Measurements from ENCODE around the gene TAF11L12. TPM values are rescaled to one million over a fixed set of nuclear protein-coding genes. Genes with fewer than 3 reads are reported as not detected.

TAF11L12 gene
- total RNA-seq, 1 donor from 2014 or later = not detected

- no peaks in the 10 kb centered on the region for H3K4me1 Mint-ChIP-seq (ENCODE audit: low read depth)
- H3K9me3 Mint-ChIP-seq (ENCODE audit: low read depth) = peaks cover 3% of the 10 kb centered on the region
- H3K27ac Mint-ChIP-seq = no peak overlapping the region
- TF ChIP-seq, protein P1, sequence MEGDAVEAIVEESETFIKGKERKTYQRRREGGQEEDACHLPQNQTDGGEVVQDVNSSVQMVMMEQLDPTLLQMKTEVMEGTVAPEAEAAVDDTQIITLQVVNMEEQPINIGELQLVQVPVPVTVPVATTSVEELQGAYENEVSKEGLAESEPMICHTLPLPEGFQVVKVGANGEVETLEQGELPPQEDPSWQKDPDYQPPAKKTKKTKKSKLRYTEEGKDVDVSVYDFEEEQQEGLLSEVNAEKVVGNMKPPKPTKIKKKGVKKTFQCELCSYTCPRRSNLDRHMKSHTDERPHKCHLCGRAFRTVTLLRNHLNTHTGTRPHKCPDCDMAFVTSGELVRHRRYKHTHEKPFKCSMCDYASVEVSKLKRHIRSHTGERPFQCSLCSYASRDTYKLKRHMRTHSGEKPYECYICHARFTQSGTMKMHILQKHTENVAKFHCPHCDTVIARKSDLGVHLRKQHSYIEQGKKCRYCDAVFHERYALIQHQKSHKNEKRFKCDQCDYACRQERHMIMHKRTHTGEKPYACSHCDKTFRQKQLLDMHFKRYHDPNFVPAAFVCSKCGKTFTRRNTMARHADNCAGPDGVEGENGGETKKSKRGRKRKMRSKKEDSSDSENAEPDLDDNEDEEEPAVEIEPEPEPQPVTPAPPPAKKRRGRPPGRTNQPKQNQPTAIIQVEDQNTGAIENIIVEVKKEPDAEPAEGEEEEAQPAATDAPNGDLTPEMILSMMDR (IDR thresholded peaks at IDR 0.05; ENCODE audit: unreplicated experiment) = no peak
- no peaks in the 10 kb centered on the region for H3K27me3 Mint-ChIP-seq
- no peak overlapping the region for H3K4me3 Mint-ChIP-seq (ENCODE audit: low read depth)
- no peak for DNase-seq (ENCODE audit: low spot score, unreplicated experiment)
- H3K36me3 Mint-ChIP-seq (ENCODE audit: insufficient read depth) = no peaks in the 10 kb centered on the region
Measured at GRCh38 chr5:17655921-17656320, 45.7 kb downstream of the TAF11L12 start.

Other genes with a start within 250 kb of the TAF11L12 start
- not detected in 2 replicates for gene TAF11L2, start 112.2 kb upstream of the TAF11L12 start, total RNA-seq
- not detected in 2 replicates for gene TAF11L3, start 92.0 kb upstream of the TAF11L12 start, total RNA-seq
- not detected in 2 replicates for gene TAF11L4, start 88.6 kb upstream of the TAF11L12 start, total RNA-seq
- gene TAF11L5, start 85.2 kb upstream of the TAF11L12 start, total RNA-seq = not detected in 2 replicates
- gene TAF11L6, start 81.7 kb upstream of the TAF11L12 start, total RNA-seq = not detected in 2 replicates
- not detected in 2 replicates for gene TAF11L7, start 24.6 kb upstream of the TAF11L12 start, total RNA-seq
- not detected in 2 replicates for gene TAF11L8, start 19.4 kb upstream of the TAF11L12 start, total RNA-seq
- not detected in 2 replicates for gene TAF11L9, start 16.0 kb upstream of the TAF11L12 start, total RNA-seq
- not detected in 2 replicates for gene TAF11L10, start 12.6 kb upstream of the TAF11L12 start, total RNA-seq
- not detected in 2 replicates for gene TAF11L11, start 6.2 kb upstream of the TAF11L12 start, total RNA-seq
- gene TAF11L13, start 21.7 kb downstream of the TAF11L12 start, total RNA-seq = not detected in 2 replicates
- gene TAF11L14, start 24.1 kb downstream of the TAF11L12 start, total RNA-seq = not detected in 2 replicates